Left colon (tissue), 2 donors: ENCODE data around the gene B4GALT3. TPM values are rescaled to one million over a fixed set of nuclear protein-coding genes. Genes with fewer than 3 reads are reported as not detected.

Experiments used
- ATAC-seq: fragments of 200-7000 bp; cut with Tn5 transposase; one replicate; pipeline ENCODE4 v1.9.1; 2020; ENCODE audit warnings: mild to moderate bottlenecking, moderate library complexity
- DNase-seq, 2 donors: peaks; one replicate each; pipeline ENCODE4 v3.0.0-alpha.2; 2020
- intact Hi-C, 2 donors: fragments of 100-400 bp; cut with DNase I in 1 of 2; cut with micrococcal nuclease in 1 of 2; formaldehyde crosslinking; loops; one replicate each; pipeline versions ENCODE4 v1.11.2 to v1.14.0; 2022; cut with DNase I, micrococcal nuclease
- total RNA-seq, 2 donors: library from RNA; stranded (reverse); fragmentation: NEBNext Ultra II Directional; extraction: Animal tissue kit (Norgen Biotek cat#: 25700); gene quantifications; one replicate each; pipeline ENCODE4 v1.2.1, GENCODE V29; 2021
- donor health status: DM: no; HTN: no; CAD: no.
- donor health status: DM: yes; HTN: yes; CAD: no.

B4GALT3 gene
- total RNA-seq, 2 donors from 2014 or later = 29.7 TPM

DNA sequence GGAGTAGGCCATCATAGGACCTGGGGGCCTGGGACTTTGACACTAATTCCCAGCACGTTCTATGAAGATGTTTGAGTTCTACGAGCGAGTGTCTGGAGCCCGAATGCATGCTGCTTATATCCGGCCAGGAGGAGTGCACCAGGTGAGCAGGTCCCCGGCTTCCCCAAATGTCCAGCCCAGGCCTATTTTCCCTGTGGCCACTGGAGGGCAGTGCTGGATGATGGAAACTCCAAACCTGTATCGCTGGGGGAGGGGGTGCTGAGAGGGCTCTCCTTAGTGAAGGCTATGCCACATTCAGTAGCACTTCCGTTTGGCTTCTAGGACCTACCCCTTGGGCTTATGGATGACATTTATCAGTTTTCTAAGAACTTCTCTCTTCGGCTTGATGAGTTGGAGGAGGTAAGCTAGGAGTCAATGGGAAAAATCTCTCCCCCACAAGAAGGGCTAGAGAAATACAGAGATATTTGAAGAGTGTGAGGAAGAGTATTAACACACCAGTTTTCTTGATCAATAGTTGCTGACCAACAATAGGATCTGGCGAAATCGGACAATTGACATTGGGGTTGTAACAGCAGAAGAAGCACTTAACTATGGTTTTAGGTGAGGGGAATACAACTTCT is 32.6 kb upstream of the B4GALT3 start:
- intact Hi-C loops = no loop called here
- peak; percentile 74 to 79 for DNase-seq
- ATAC-seq = peak; percentile 90

DNA sequence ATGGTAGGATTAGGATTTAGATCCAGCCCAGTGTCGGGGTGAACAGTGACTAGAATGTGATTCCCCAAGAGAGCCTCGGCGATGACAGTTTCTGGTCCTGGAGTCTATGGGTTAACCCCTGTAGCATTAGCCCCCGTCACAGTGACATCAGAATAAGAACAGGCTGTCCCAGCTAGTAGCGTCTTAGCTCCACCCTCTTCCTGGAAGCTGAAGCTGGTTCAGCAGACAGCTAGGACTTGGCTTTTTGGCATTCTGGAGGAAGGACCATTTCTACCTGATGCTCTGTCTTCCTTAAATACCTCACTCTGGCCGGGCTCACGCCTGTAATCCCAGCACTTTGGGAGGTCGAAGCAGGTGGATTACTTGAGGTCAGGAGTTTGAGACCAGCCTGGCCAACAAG is 29.9 kb upstream of the B4GALT3 start:
- intact Hi-C loops = no loop called here
- ATAC-seq (no peak), DNase-seq (peak in 1 of 2 donors; percentile 55)

DNA sequence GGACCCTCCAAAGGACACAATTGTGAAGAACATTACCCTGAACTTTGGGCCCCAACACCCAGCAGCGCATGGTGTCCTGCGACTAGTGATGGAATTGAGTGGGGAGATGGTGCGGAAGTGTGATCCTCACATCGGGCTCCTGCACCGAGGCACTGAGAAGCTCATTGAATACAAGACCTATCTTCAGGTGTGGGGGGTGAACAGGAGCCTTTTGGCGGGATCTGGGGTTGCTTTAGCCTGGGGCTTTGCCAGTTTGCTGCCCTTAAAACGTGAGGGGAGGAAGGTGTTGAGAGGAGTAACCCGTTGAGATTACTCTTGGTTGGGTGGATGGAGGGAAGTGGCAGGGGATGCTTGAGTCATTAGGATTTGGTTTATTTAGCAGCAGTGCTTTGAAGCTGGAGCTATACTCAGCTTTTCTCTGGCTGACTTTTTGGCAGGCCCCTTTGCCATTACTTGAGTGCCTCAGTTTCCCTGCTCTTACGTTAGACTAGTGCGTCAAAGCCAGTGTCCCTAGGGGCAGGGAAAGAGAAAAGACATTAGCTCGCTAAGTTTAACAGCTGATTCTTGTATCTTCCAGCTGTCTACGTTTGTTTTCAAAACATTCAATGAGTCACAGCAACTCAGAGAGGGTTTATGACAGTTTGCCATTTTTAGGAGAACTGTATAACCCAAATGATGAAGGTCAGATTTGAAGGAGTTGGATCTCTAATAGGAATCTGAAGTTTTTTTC is 29.3 kb upstream of the B4GALT3 start:
- intact Hi-C loops = no loop called here
- DNase-seq (no peak), ATAC-seq (no peak)

GRCh38 chr1:161201836-161202712 is 24.8 kb upstream of the B4GALT3 start, which contains the start of gene NDUFS2:
TSS of gene NDUFS2 (plus strand) at chr1:161202367. CDS start at chr1:161202386, 19 bp downstream.
- ATAC-seq (peak; percentile 96), DNase-seq (peak; percentile 98 to 99)
- intact Hi-C loops = no loop called here

DNA sequence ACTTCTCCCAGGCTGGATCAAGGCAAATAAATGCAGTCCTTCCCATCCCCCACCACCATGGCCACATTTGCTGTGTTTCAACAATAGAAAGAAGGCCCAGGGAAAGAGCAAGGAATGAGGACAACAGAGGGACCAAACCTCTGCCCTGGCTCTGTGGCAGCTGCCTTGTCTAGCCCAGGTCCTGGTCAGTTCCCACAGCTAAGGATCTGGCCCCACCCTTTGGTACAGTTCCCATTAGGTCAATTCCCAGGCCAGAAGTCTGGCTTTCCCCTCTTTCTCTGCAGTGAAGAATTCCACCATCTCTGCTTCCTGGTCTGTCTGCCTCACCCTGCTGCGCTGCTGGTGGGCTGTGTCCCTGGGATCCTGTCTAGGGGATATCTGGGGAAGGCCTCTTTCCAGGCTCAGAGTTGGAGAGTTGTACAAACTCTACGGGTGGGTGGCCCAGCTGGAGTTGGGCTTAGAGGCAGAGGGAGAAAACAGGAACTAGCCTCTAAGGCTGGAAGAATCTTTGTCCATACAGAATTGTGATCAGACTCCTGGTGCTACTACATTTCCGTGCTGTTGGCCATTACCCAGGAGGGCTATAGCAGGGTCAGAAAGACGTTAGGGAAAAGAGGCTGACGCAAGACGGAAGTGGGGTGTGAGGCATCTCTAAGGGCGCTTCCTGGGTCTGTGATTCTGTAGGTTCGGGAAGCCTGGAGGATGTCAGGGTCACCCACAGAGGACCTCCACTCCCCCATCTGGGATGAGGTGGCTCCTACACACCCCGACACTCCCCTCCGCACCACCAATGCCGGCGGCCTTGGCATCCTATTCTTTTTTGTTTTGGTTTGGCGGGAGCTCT is 23.9 kb upstream of the B4GALT3 start:
- ATAC-seq = no peak
- peak; percentile 46 to 55 for DNase-seq
- intact Hi-C loops = no loop called here

DNA sequence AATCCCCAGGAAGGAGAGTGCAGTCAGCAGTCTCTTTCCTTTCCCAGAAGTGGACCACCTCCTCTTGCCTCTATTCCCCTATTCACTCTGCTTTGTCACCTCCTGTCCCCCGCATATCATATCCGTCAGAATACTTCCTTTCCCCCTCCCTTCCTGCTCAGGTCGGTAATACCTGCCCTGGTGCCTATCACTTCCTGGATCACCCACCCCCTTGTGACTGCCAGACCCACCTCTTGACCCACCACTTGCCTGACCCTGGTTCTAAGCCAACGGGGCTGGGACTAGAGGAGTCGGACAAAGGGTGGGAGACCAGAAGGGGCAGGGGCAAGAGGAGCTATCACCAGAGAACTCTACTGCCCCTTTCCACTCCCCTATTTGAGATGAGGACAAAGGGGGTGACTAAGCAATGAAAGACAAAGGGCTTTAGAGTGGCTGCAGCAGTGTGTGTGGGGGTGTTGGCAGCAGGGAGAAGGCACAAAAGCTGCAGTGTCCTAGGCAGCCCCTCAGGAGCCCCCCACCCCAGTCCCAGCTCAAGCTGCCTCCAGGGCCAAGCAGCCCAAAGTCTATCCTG is 23.2 kb upstream of the B4GALT3 start:
- no peak for ATAC-seq
- DNase-seq = no peak
- intact Hi-C loops = no loop called here

DNA sequence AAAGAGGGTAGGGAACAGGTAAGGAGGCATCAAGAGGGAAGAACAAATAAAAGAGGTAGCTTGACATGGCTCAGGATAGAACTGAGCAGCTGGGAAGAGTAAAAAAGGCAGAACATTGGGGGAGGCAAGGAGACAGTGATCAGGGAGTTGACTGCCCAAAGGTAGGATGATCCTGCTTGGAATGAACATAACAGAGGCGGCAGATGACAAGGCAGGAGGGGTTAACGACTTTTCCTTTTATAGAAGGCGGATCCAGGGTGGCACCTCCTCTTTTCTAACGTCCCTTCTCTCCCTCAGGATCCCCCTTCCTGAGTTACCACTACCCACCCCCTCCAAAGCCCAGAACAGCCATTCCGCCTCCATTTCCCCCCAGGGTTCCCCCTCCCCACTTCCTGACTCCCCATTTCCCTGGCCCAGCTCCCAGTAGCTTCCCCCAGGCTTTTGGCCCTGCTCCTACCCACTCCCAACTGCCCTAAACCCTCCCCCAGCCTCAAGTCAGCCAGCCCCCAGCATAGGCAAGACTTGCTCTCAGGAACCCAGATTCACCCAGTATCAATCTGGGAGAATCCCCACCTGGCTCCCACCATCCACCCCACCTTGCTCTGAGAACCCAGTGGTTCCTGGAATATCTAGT is 22.3 kb upstream of the B4GALT3 start:
- DNase-seq = no peak
- ATAC-seq = no peak
- intact Hi-C loops = no loop called here

GRCh38 chr1:161198897-161199431 is 21.7 kb upstream of the B4GALT3 start, which contains the start of gene ADAMTS4:
TSS of gene ADAMTS4 (minus strand) at chr1:161199054. CDS start at chr1:161198627, 427 bp downstream.
- peak in 1 of 2 donors; percentile 59 for DNase-seq
- intact Hi-C loops = no loop called here
- no peak for ATAC-seq

GRCh38 chr1:161198194-161198896 is 21.0 kb upstream of the B4GALT3 start:
- intact Hi-C loops = no loop called here
- ATAC-seq = no peak

DNA sequence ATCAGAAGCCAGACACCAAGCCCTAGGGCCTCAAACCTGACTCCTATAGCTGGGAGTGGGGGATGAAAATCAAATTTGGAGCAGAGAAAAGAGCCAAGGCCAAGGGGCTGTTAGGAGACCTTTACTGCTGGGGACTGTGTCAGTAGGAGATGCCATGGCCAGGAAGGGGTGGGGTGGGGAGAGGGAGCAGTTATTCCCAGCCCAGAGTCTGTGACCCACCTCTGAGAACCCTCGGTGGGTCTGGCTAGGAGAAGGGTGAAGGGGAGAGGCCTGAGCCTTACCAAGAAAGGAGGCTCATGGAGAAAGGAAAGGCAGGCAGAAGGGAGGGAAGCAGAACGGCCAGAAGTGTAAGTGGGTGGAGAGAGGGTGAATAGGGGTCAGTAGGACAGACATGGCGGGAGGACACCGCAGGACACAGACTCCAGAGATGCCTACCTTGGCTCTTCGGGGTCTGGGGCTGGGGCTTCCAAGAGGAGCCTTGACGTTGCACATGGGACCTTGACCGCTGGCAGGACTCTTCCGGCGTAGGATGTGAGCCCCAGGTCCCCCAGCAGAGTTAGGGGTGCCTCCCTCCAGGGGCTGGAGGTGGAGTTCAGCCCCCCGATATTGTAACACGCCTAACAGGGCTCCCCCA is 20.4 kb upstream of the B4GALT3 start:
- DNase-seq = no peak
- no peak for ATAC-seq
- intact Hi-C loops = no loop called here

More at GRCh38 chr1:161198194-161198896, 21.0 kb upstream of the B4GALT3 start:
- no peak for DNase-seq

DNA sequence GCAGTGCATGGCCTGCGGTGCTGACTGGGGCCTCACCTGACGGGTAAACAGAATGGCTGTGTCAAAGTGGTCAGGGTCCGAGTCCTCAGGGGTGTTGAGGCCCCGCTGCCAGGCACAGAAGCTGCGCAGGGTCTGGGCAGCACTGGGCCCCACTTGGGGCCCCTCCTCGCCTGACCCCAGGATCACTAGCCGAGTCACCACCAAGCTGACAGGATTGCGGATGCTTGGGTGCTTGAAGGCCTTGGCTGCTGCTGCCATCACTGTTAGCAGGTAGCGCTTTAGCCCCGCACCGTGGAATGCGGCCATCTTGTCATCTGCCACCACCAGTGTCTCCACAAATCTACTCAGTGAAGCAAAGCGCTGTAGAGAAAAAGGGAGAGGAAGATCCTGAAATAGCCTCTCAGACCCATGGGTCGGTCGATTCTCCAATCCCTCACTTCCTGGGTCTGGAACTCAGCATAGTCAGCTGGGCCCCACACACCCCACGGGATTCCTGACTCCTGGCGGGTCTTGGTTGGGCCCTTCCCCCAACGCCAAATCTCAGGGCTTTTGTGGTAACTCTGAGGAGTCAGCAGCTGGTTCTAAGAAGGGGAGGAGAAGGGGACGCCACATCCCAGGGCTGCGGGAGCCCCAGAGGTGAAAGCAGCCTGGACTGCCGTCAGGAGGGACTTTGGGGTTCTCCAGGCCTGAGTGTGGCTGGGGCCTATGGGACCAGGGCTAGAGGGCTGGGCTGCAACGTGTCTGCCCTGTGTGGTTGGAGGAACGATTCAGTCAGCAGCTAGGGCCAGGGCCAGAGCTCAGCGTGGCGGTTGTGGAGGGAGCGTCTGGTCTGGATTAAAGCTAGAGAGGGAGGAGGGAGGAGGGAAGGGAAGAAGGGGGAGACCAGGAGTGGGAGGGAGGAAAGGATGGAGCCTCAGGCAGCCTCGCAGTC is 19.5 kb upstream of the B4GALT3 start:
- ATAC-seq = no peak
- intact Hi-C loops = no loop called here
- DNase-seq = no peak

DNA sequence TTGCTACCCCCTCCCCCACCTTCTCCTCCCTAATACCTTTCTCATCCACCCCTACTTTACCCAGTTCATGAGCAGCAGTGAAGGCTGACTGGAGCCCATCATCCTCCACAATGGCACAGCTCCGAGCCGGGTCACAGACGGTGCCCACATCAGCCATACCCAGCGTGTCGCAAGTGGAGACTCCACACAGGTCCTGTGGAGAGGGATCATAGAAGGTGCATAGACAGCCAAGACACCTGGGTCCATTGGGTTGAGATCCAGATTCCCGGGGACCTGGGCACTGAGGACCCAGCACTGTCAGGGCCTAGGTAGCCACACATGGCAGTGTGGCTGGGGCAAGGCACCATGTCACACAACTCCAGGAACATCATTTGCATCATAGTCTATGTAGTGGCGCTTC is 18.8 kb upstream of the B4GALT3 start:
- intact Hi-C loops = no loop called here
- DNase-seq (no peak), ATAC-seq (no peak)

GRCh38 chr1:161195171-161195570 is 17.9 kb upstream of the B4GALT3 start:
- intact Hi-C loops = no loop called here

DNA sequence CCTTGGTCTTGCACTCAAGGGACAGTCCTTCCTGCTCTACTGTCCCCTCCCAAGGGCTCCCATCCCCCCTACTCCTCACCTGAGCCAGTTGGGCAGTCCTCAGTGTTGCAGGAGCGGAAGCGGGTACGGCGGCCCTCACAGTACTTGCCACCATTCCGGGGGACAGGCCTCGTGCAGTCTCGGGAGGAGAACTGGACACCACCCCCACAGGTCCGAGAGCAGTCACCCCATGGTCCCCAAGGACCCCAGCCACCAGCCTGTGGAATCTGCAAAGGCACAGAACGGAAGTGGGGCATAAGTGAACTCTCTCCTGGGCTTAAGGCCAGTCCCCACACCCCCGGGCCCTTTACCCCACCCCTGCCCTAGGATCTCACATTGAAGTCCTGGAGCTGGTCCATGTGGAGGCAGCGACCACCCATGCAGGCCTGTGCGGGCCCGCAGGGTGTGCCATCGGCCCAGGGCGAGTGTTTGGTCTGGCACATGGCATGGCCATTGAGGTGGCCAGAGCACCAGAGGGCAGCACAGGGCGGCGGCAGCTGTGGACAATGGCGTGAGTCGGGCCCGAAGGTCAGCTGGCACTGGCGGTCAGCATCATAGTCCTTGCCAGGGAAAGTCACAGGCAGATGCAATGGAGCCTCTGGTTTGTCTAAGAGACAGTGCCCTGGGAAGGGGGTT is 16.4 kb upstream of the B4GALT3 start:
- no peak for DNase-seq
- intact Hi-C loops = no loop called here
- no peak for ATAC-seq

More at GRCh38 chr1:161195171-161195570, 17.9 kb upstream of the B4GALT3 start:
- DNase-seq (no peak), ATAC-seq (no peak)
